HG03558 (cell line): ENCODE results near the gene EEA1.
"Not testable (repeated sequence)": the region's sequence is repeated elsewhere in the genome, so short reads cannot be mapped to it uniquely, and the experiment has no call there.

Experiments used
- ATAC-seq: cut with Tn5 transposase; IDR thresholded peaks from one replicate; pipeline ENCODE4 v1.9.1; 2021; ENCODE audit warnings: moderate number of reproducible peaks; ENCODE audit not compliant: unreplicated experiment; ENCODE audit errors: extremely low read depth

The EEA1 gene

DNA sequence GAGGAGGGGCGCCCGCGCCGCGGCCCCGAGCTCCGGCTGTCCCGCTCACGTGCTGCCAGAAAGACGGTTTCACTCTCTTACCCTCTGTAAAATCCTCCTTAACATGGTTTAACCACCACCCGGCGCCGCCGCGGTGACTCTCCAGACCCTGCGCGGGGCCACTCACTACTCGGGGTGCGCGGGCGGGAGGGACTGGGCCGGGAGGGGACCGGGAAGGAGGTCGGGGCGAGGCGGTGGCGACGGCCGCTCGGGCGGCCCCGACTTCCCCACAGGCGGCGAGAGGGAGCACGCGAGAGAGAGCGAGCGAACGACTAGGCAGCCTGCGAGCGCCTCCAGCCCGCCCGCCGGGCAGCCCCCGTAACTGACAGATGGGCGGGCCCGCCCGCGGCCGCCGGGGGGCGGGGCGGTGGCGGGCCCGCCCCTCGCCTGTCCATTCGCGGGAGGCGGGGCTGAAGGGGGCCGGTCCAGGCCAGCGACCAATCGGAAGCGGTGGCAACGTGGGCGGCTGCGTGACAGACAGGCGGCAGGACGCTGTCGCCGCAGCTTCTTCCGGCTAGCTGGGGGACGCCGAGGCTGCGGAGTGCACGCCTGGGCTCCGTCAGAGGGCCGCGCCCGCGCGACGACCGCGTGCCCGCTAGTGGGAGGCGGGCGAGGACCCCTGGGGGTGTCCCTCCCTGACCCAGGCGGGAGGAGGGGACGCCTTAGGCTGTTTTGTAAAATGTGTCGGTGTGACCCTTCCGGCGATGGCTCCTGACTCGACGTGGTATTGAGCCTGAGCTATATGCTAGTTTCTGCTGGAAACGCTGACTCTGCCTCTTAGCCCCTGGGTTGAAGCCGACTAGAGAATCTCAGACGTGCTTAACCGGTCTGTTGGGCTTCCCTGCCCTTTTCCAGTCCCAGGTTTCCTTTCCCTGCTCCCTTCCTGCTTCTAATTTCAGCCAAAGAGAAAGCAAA is at the start of gene EEA1:
Gene EEA1, minus strand, starts transcription at position 334 of the 954 bp plus-strand sequence. Its CDS starts 229 bp downstream, at position 105.
- ATAC-seq: peak; percentile 78

DNA sequence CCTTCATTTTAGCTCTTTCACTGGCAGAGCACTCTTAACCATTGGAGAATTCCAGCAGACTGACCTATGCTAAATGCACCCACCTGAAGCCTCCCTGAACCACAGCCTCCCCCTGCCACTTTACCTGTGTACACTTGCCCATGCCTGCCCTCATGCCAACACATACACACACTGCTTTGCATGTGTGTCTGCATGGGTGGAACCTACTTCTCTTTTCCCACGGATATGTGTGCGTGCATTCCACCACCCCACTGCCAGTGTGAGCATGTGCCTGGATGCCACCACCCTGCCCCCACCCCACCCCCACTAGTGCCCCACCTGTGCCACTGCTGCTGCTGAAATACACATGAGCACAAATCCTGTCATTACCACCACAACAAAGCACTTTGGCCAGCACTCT is 49.5 kb upstream of the EEA1 start:
- no peak for ATAC-seq

DNA sequence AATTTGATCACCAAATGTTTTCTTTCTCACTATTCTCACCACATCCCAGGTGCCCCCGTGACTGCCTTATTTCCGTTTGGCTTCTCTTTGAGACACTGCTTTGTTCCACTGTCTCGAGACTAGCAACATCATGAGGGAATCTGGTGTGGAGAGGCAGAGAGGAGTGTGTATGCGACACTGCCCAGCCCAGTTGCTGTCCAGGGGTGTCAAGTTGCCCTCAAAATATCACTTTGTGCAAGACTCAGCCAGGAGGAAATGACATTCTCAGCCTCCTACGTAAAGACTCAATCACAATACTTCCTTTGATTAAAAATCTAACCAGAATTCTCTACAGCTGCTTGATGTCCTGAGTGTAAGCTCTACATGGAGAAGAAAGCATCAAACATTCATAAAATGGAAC is 48.2 kb upstream of the EEA1 start:
- no peak for ATAC-seq

DNA sequence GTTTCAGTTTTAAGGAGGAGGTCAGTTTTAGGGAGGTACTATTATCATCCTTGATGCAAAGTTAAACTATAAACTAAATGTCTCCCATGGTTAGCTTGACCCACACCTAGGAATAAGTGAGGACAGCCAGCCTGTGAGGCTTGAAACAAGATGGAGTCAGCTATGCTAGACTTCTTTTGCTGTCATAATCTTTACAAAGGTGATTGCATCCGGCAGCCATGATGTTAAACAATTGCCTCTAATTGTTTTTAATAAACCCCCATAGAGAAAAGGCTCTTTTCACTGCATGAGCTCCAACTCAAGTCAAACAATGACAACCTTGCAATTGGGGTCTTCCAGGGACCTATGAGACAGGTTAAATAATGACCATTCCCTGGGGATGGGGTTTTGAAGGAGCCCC is 45.7 kb upstream of the EEA1 start:
- no peak for ATAC-seq

DNA sequence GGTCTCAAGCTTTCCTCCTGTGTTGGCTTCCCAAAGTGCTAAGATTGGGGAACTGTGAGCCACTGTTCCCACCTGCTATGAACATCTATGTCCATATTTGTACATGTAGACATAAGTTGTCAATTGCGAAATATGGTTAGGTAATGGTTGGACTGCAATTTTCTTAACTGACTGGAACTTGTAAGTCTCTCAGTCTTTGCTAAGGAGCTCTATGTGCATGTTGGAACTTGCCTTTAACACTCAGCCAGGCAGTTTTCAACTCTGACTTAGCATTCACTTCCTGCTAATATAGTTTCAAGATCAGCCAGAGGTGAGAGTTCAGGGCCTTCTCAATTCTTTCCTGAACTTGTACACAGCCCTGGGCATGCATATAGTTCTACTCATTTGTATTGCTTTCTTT is 44.5 kb upstream of the EEA1 start:
- ATAC-seq: peak; percentile 27

DNA sequence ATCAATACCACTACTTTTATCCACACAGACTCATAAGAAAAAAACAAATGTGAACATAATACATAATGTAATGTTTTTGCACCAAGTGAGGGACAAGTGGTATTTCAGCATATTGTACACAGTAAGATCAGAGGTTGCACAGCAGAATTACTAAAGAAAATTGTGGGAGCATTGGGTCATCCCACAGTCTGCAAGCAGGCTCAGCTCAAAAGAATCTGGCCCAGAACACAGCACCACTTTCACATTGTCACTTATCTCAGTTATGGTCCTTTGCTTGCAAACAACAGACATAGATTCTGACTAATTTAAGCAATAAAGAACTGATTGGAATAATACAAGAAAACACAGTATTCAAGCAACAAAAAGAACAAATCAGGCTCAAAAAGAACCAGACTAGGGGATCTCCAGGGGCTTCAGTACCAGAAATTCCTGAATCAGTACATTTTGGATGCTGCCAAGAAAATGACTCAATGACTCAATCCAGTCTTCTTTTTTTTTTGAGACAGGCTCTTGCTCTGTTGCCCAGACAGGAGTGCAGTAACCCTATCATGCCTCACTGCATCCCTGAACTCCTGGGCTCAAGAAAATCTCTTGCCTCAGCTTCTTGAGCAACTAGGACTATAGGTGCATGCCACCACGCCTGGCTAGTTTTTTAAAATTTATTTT is 42.9 kb upstream of the EEA1 start:
- ATAC-seq: no peak

DNA sequence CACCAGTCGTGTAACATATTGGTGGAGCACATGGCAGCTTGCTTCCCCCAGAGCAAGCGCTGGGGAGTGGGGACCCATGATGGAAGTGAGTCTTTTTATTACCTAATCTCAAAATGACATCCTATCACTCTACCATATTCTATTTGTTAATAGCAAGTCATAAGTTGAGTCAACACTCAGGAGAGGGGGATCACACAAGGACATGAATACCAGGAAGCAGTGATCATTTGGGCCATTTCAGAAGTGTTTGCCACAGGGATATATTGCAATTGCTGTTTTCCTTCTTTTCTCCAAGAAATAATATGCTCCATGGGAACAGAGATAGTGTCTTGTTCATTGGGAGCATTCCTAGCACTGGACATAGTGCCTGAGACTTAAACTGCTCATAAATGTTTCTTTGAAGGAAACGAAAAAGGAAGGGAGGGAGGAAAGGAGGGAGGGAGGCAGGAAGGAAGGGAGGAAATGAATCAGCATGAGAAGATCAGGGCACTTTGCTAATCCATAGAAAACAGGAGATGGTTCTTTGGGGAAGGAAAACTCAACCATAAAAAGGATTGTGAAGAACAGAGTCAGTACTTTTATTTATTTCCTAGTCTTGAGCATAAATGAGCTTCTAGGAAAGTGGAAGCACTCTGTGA is 39.2 kb upstream of the EEA1 start:
- no peak for ATAC-seq

DNA sequence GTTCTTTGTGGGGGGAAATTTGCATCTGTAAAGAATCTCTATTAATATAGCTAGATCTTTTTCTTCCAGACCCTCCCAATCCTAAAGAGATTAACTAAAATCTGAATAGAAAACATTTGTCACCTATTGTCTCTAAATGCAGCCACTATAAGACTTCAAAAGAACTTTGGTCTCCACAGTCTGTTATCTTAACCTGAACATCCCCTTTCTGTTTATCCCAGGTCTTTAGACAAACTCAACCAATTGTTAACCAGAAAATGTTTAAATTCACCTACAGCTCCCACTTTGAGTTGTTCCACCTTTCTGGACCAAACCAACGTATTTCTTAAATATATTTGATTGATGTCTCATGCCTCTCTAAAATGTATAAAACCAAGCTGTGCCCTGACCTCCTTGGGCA is 35.3 kb upstream of the EEA1 start:
- ATAC-seq: not testable (repeated sequence)

DNA sequence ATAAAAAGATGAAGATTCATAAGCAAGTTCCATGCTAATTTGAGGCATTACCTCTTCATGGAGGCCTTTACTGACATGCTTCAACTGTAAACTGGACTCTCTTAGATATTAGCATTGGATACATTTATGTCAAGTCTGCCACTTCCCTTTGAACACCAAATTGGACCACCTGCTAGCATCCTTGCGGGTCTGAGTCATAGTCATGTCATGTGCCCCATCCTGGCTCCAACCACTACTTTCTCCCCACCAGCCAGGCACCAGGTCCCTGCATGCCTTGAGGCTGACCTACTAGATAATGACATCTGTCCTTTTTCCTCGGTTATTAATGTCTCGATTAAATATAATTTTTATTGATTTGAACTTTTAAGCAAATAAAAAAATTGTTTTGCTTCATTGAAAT is 32.9 kb upstream of the EEA1 start:
- no peak for ATAC-seq

DNA sequence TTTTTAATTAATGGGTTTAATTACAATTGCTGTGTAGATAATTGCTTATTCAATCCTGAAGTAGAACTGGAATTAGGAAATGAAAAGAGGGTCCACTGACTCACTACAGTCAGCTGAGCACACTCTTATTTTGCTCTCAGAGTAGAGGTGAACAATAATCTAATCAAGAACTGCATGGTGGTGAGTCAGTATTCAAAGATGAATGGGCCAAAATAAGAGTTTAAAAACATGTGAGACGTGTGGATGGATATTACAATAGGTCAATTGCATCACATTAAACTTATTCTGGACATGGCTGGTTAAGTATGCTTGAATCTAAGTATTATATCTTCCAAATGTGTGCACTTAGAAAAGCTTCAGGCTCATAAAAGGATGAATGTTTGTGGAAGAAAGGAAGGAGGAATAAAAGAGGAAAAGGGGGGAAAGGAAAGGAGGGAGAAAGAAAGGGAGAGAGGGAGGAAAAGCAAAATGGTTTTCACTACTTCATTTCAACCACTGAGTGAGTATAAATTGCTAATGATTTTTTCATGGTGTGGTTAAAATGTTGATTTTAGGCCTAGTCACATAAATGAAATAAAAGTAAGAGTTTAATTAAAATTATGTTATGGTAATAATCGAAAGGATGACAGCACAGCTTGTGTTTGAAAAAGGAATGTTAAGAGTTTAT is 27.0 kb upstream of the EEA1 start:
- no peak for ATAC-seq

DNA sequence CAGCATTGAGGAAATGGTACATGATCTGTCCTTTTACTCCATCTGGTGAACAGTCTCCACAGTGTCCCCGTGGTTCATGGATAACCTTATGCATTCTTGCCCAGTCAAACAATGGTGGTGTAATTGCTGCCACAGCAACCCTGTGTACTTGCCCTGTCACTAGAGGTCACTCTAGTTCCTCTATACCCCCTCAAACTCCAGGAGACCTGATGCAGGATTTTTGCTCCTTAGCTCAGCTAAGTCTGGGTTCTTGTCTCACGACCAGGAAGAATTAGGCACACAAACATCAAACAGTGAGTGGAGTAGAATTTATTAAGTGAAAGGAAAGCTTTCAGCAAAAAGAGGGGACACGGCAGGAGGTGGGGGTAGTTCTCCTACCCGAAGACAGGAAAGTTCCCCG is 24.7 kb upstream of the EEA1 start:
- no peak for ATAC-seq

DNA sequence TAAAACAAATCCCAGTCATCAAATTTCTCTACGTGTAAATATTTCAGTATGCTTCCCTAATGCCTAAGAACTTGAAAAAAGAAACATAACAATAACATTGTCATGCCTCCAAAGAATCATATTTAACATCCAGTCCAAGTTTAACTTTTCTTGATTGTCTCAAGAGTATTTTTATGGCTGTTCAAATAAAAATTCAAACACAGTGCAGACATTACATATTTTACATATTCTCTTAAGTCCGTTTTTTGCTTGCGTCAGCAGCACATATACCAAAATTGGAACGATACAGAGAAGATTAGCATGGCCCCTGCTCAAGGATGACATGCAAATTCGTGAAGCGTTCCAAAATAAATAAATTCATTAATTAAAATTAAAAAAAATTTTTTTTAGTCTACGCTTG is 23.3 kb upstream of the EEA1 start:
- ATAC-seq: no peak

DNA sequence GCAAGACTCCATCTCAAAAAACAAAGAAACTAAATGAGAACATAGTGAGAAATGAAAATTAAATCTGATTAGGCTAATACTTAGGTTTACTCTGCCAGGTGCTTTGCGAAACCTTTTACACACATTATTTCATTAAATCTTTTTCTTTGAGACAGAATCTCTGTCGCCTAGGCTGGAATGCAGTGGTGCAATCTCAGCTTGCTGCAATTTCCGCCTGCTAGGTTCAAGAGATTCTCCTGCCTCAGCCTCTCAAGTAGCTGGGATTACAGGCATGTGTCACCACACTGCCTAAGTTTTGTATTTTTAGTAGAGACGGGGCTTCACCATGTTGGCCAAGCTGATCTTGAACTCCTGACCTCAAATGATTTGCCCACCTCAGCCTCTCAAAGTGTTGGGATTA is 21.9 kb upstream of the EEA1 start:
- no peak for ATAC-seq

DNA sequence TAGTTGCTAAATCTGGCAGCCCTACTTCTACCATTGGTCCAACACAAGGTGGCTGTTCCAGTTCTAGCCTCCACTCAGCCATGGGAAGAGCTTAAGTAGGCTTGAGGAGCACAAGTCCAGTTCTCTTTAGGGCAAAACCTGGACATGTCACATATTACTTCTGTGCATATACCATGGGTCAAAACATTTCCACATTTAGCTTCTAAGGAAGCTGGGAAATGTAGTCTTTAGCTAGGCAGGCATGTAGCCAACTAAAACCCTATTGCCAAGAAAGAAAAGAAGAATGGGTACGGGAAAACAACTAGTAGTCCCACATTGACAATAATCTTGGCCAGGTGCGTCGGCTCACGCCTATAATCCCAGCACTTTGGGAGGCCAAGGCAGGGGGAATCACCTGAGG is 20.9 kb upstream of the EEA1 start:
- ATAC-seq: no peak

DNA sequence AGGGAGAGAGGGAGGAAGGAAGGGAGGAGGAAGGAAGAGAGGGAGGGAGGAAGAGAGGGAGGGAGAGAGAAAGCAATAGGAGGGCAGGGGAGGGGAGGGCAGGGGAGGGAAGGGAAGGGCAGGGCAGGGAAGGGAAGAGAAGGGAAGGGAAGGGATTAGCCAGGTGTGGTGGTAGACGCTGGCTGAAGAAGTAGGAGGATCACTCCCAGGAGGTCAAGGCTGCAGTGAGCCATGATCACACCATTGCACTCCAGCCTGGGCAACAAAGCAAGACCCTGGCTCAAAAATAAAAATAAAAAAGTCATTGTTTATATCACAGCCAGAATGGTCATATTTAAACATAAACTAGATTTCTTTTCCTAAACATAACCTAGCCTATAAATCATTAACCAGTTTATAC is 20.4 kb upstream of the EEA1 start:
- ATAC-seq: no peak

DNA sequence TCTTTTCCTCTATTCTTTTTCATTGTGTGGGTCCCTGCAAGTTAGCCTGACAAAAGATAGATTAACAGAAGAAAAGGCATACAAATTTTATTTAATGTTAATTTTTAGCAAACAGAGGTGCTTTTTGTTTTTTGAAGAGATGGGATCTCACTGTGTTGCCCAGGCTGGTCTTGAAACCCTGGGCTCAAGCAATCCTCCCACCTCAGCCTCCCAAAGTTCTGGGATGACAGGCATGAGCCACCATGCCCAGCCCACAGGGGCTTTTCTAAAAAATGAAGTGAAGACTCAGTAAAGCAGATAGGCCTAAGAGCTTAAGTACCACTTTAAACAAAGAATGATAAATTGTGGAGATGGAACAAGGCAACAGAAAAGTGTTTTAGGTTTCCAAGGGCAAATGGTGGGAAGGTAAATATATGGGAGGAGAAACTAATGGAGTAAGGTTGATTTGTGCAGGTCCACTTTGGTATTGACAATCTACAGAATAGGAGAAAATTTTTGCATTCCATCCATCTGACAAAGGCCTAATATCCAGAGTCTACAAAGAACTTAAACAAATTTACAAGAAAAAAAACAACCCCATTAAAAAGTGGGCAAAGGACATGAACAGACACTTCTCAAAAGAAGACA is 18.6 kb upstream of the EEA1 start:
- no peak for ATAC-seq

DNA sequence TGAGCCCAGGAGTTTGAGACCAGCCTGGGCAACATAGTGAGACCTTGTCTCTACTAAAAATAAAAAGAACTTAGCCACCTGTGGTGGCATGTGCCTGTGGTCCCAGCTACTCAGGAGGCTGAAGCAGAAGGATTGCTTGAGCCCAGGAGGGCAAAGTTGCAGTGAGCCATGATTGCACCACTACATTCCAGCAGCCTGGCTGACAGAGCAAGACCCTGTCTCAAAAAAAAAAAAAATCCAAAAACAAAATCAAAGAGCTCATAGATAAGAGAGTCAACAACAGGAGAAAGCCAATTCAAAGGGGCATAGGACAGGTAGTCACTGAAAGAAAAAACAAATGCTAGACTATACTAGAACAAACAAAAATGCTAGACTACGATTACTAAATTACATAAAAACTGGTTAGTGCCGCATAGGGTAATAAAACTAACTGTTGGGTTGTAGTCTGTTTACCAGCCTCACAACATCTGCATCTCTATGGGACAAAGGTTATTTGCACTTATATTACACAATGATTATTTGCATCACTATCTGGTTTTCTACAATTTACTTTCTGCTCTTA is 16.6 kb upstream of the EEA1 start:
- no peak for ATAC-seq

DNA sequence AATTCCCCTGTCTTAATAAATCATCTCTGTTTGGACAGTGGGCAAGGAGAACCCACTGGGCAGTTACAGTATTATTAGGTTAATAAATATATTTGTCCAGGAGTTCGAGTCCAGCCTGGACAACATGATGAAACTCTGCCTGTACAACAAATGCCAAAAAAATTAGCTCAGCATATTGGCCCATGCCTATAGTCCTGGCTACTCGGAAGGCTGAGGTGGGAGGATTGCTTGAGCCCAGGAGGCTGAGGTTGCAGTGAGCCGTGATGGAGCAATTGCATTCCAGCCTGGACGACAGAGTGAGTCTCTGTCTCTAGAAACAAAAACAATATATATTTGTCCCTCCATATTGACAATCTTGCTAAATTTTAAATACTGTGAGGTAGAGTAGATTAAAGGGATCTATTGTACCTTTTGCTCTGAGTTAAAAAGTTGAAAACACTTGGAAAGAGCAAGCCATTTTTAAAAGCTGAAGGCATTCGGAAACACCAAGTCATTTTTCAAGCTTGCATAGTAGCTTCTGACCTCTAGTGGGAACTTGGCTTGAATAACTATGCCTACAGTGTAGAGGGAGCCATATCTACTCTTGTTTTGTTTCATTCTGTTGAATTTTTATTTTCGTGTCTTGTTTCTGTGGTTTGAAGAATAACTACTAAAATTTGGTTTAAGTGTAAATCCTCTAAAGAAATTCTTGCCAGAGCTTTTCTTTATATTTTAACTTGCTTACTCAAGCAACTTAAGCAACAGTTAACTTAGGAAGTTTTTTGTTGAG is 14.6 kb upstream of the EEA1 start:
- no peak for ATAC-seq

DNA sequence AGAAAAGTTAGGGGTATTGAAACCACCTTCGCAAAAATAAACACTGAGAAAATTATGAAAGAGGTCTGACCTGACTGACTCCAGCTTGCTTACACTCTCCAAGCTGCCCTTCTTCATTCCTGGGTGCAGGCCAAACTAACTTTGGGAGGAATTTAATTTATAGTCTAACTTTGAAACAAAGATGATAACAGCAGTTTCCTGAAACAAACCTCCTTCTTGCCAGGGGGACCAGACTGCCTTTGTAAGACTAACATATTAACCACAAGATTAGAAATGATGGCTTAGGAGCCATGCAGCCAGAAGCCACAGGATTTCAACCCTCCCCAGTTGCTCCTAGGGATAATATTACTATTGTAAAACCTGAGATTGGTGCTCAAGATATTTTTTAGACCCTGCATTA is 13.8 kb upstream of the EEA1 start:
- no peak for ATAC-seq
